HG03064 (cell line): Measurements from ENCODE around the gene SLC16A3.
"Not testable (repeated sequence)": the region's sequence is repeated elsewhere in the genome, so short reads cannot be mapped to it uniquely, and the experiment has no call there.

Experiments used
- ATAC-seq: cut with Tn5 transposase; IDR thresholded peaks from one replicate; pipeline ENCODE4 v1.9.1; 2021; ENCODE audit warnings: low read depth; ENCODE audit not compliant: unreplicated experiment

The SLC16A3 gene

GRCh38 chr17:82259972-82260961, 31.4 kb downstream of the SLC16A3 start:
- not testable (repeated sequence) for ATAC-seq

GRCh38 chr17:82262344-82262743, 33.5 kb downstream of the SLC16A3 start:
- no peak for ATAC-seq

DNA sequence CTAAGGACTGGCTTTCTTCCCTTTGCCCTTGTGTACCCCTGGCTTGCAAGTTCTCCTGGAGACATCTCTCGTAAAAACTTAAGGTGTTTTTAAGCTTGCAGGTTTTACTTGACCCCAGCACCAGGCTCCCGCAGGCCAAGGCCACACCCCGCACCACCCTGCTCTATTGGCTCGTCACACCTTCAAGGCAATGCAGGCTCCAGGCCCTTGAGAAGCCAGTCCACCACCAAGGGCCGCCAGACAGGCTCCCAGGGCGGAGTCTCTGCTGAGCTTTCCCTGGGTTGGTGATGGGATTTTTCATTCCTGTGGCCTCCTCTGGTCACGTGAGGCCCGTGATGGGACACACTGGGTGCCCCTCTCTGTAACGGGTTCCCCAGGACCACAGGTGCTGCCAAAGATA, 34.8 kb downstream of the SLC16A3 start:
- no peak for ATAC-seq

GRCh38 chr17:82266142-82266541, 37.3 kb downstream of the SLC16A3 start:
- ATAC-seq, result no peak

- no peak for ATAC-seq
These were observed 38.9 kb downstream of the SLC16A3 start for GRCh38 chr17:82267575-82268379.

- no peak for ATAC-seq
These were observed 40.5 kb downstream of the SLC16A3 start for GRCh38 chr17:82269138-82269881.

- ATAC-seq, result no peak
These were observed 41.1 kb downstream of the SLC16A3 start for GRCh38 chr17:82269882-82270500.

GRCh38 chr17:82270651-82271050, 41.8 kb downstream of the SLC16A3 start:
- no peak for ATAC-seq

- no peak for ATAC-seq
These were observed 42.6 kb downstream of the SLC16A3 start for GRCh38 chr17:82271401-82271800.

DNA sequence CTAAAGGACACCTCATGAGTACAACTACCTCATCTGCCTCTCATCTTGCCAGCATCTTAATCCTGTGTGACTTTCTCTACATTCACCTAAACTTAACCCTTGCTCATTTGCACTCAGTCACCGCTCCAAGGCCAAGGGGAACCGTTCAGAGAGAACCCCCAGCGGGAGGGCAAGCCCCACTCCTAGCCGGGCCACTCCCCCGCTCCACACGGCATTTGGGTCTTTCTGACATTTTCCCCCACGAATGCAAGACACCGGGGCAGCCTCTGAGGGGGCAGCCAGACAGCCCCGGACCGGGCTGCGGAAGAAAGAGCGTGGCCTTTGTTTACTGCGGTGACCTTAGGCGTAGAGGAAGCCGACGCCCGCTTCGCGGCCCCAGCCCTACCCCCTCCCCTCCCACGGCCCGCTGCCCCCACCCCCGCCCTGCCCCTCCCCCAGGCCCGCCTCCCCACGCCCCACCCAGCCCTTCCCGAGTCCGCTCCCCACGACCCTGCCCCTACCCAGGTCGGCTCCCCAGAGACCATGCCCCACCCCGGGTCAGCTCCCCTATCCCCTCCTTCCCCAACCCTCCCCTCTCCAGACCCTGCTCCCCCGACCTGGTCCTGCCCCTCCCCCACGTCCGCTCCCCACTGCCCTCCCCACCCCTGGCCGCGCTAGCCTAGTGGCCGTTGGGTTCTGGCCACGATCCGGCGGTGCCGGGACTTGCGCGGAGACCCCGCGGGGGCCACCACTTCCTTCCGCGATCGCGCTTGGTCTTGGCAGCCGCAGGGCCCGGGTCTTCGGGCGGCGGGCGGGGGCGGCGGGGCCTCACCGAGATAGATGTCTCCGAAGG, 43.9 kb downstream of the SLC16A3 start:
- peak; percentile 11 for ATAC-seq

GRCh38 chr17:82273327-82274133, 44.7 kb downstream of the SLC16A3 start, which contains the start of gene CSNK1D:
Gene CSNK1D (minus strand): TSS chr17:82273700. CDS start chr17:82273381, 319 bp downstream.
- ATAC-seq, result peak; percentile 68

DNA sequence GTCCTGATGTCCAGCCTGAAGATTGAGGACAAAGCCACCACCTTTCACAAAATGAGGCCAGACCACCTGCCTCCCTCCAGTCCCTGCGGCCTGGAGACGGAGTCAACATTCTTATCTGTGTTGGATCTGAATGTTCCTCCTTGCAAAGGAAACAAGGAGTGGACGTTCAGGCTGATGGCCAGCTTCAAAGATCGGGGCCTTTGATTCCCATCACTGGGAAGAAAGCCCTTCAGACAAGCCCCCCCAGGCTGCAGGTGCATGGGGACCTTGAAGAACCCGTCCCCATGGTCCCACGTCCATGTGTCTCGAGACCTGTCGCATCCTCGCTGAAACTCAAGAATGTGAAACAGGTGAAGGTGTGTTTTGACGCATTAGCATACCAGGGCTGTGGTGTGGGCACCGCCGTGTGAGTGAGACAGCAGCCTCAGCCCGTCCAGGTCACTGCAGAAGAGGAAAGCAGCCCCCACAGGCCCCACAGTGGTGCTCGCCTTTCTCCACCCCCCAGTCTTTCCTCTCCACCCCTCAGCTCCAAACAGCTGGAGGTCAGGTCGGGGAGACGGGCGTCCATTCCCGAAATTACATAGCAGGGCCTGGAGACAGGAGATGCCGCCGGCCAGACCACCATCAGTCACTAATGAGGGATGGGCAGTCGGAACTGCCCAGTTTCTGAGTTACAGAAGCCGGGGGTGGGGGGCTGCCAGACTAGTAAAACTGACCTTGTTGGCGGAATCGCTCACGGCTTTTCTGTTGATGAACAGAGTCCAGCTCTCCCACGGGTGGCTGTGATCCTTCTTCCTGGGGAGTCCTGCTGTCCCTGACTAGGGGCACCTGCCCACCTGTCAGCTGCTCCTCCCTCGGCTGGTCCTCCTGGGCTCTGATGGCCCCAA, 45.5 kb downstream of the SLC16A3 start:
- no peak for ATAC-seq

GRCh38 chr17:82275326-82275725, 46.5 kb downstream of the SLC16A3 start:
- ATAC-seq, result no peak

DNA sequence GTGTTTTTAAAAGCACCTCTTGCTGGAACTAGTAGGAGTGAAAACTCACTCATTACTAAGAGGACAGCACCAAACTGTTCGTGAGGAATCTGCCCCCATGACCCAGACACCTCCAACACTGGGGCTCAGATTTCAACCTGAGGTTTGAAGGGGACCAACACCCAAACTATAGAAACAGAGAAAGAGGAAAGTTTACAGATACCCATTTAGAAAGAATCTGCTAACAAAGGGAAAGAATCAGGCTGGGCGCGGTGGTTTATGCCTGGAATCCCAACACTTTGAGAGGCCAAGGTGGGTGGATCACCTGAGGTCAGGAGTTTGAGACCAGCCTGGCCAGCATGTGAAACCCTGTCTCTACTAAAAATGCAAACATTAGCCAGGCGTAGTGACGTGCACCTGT, 48.1 kb downstream of the SLC16A3 start:
- no peak for ATAC-seq

- no peak for ATAC-seq
These were observed 49.0 kb downstream of the SLC16A3 start for GRCh38 chr17:82277851-82278250.

DNA sequence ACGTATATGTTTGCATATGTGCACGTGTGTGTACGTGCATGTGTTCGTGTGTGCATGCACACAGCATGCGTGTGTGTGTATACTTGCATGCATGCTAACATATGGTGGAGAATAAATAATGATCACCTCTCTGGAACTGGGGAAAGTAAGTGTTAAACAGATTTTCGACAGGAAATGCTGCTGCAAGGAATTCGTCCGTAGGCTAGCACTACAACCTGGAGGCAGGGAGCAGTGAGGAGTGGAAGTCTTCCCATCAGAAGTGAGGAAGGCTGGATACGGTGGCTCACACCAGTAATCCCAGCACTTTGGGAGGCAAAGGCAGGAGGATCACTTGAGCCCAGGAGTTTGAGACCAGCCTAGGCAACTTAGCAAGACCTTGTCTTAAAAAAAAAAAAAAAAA, 49.5 kb downstream of the SLC16A3 start:
- no peak for ATAC-seq

GRCh38 chr17:82278786-82279391, 50.0 kb downstream of the SLC16A3 start:
- no peak for ATAC-seq
